DMS153 treated with DMSO at 0.1 percent for 48 hours (cell line): ENCODE measurements around the gene ETNPPL.

Experiments
- DNase-seq: peaks from one replicate; lab custom pipeline; 2025; ENCODE audit not compliant: unreplicated experiment; lab: John Stamatoyannopoulos, UW

The ETNPPL gene

DNA sequence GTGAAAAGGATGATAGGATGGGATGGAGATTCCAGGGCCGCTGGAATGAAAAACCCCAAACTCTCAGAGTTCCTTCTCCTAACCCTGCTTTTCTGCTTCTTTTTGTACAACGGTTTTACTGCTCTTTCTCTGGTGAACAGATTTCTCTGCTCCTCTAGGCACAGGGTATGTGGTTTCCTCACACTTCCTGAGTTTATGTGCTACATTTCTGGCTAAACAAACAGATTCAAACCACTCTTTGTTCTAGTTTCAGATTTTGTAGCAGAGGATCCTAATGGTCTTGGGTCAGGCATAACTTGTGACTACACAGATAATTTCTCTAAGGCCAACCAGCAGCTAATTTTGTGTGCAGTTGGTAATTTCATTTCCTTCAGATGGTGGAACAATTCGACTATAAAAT is 59.9 kb downstream of the ETNPPL start:
- DNase-seq = no peak

DNA sequence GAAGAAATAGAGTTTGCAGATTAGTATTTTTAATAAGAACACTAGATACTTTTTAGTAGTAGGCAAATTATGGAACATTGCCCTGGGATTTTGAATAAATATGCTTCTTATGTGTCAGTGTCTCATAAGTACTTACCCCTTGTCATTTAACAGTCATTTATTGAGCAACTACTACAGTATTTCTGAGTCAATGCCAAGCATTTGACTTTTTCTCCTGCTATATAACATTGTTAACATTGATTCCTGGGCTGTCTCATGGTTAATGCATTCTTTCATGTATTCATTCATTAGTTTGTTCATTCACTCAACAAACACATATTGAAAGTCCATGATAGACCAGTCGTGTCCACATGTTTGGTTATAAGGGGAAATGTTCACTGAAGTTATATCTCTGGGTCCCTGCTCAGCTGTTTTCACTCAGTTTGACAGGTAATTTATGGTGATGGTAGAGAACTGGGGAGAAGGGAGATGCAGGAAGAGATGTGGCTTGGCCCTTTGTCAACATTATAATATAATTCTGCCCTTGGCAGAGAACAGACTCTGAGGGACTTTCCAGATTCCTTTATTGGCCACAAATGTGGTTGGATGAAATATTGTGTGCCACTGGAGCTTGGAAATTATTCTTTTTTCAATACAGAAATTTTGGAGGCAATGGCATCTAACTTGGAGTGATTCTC is 62.6 kb downstream of the ETNPPL start:
- no peak for DNase-seq

DNA sequence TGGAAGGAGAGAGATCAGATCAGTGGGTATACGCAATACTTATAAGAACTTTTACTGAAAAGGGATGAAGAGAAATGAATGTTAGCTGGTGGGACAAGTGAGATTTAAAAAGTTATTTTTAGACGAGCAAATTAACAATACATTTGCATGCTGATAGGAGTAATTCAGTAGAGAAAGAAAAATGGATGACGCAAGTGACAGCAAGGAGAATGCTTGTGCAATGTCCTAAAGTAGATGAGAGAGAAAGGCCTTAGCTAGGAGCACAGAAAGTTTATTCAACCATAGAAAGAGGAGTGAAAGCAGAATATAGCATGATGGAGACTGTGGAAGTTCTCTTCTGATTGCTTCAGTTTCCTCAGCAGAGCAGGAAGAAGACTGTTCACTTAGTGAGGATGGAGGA is 66.7 kb downstream of the ETNPPL start:
- no peak for DNase-seq

DNA sequence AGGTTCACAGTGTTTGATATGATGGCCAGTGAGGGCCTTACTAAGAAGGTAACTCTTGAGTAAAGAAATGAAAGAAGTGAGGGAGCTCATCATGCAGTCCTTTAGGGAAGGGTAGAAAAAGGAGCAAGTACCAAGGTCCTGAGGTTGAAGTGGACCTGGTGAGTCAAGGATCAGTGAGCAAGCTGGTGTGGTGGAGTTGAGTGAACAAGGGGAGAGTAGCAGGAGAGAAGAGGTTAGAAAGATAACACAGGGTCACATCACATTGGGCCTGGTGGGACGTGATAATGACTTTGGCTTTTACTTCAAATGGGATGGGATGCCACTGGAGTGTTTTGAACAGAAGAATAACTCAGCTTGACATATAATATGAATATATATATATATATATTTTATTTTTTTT is 67.8 kb downstream of the ETNPPL start:
- DNase-seq = no peak

GRCh38 chr4:108694423-108694822 is 68.4 kb downstream of the ETNPPL start:
- DNase-seq = no peak

DNA sequence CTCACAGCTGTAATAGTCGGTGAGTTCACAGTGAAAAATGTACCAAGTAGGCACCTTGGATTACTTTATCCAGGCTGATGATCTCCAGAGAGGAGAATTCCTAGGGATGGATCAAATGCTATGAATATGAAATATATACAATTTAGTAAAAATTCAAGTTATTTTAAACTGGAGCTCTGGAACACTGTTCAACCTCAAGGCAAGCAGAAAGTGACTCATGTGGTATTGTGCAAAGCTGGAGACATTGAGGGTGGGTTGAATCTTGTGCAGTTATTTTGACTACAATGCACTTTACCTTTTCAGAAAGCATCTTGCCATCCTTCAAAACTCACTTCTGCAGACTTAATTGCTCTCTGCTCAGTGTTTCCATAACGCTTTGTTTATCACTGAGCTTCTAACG is 69.0 kb downstream of the ETNPPL start:
- no peak for DNase-seq

- DNase-seq = no peak
Observed at GRCh38 chr4:108693211-108693610, 69.6 kb downstream of the ETNPPL start.
